Kidney glomerular epithelial cell (primary cell): ENCODE results near the gene SLC8A1.

Source experiments
- DNase-seq: peaks from one replicate; lab custom pipeline; 2025; lab: John Stamatoyannopoulos, UW

Gene SLC8A1

DNA sequence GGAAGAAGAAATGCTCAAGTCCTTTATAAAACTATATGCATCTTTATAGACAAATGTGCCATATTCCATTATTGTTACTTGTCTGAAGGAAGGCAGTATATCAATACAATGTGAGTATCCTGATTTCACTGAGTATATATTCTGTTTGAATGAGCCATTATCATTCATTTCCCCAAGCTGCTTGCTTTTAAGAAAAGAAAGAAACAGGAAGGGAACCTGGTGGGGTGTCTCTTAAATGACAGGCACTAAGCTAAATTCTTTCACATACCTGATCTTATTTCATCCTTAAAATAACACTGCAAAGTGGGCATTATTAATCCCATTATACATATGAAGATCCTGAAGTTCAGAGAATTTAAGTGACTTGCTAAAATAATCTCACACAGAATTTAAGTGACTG, 307.9 kb downstream of the SLC8A1 start:
- DNase-seq, result no peak

DNA sequence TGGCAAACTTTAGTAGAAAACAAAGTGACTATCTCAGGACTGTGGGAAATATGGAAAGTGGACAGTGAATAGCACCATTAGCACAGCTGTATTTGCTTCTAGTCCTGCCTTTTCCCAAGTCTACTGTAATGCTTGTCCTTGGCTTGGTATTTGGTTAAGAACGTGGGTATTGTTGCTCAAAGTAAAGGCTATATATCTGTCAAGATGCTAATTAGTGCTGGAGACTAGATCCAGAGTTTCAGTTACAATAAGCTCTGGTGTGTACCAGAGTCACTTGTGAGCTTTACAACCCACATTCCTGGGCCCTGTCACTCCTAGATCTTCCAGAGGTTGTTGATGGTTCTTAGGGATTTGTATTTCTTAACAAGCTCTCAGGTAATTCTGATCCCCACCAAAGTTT, 313.6 kb downstream of the SLC8A1 start:
- no peak for DNase-seq

DNA sequence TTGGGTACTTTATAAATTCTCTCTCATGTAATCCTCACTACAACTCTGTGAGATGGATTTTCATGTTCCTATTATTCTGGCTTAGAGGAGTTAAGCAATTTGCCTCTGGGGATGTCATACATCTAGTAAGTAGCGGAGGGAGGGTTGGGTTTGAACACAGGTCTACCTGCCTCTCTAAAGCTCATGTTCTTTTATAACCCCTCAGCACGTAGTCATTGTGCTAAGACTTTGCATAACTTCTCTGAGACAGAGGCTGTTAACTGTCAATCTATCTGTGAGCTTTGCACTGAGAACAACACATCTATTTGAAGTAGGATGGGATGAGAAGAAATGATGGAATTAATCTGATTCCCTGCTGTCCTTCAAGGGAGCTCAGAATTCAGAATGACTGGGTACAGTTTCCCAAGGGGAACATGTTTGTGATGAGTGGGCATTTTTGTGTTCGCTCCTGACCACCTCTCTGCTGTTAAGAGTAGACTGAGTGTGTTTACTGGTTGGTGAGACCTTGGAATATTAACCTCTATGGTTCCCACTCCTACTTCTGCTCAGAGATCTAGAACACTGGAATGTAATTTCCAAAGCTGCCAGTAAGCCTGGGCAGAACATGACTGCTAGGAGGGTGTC, 320.7 kb downstream of the SLC8A1 start:
- DNase-seq, result no peak

DNA sequence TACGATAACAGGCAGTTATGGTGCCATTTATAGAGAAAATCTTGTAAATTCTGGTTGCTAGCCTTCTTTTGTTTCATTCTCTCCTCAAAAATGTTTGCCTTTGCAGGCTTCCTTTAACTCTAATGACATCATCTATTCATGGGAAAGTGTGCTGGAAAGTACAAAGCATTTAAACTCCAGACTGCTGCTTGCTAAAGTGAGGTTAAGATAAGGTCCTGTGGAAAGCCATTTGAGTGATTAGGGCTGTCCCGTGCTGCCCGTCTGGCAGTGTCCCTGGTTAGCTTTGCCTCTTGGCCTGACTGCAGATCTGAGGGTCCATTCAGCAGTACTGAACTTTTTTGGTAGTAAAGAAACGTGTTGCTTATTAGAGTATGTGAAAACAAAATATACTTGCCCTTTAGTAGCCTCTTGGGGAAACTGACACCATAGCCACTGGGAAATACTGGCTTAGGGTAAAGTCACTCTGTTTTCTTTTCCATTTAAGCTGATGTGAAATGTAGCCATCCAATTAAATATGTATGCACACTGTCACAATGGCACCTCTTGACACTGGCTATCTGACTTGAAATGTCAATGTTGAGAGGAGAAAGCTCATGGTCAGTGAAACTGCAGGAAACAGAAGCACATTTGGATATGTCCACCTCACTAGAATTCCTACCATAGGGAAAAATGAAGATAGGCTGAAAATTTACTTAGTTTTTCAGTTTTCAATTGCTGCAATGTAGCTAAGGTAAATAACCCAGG, 321.5 kb downstream of the SLC8A1 start:
- no peak for DNase-seq

DNA sequence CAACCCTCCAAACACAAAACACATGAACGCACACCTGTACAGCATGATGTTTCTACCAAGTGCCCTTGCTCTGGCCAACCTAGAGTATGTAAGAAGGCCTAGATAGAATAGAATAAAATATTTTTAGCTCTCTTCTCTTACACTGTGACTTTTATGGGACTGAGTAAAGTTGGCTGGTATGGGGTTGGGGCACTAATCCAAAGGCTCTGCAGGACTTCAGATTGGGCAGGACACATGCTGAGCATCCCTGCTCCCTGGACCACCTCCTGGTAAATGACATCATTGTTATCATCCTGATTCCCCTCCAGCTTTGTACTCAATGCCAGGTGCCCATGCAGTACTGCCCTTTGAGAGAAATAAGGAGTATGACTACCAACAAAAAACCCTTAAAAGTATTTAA, 322.2 kb downstream of the SLC8A1 start:
- no peak for DNase-seq

DNA sequence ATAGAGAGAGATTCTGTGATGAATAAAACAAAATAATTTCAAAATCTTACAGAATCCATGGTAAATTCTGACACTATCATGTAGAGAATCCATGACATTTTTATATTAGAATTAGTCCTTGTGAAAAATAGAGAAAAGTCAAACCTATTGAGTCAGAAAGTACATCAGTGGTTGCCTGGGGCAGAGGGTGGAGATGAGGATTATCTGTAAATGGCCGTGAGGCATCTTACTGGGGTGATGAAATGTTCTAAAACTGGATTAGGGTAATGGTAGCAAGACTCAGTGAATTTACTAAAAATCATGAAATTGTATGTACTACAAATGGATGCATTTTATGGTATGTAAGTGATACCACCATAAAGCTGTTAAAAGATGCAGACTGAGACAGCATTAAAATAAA, 323.1 kb downstream of the SLC8A1 start:
- DNase-seq, result no peak

DNA sequence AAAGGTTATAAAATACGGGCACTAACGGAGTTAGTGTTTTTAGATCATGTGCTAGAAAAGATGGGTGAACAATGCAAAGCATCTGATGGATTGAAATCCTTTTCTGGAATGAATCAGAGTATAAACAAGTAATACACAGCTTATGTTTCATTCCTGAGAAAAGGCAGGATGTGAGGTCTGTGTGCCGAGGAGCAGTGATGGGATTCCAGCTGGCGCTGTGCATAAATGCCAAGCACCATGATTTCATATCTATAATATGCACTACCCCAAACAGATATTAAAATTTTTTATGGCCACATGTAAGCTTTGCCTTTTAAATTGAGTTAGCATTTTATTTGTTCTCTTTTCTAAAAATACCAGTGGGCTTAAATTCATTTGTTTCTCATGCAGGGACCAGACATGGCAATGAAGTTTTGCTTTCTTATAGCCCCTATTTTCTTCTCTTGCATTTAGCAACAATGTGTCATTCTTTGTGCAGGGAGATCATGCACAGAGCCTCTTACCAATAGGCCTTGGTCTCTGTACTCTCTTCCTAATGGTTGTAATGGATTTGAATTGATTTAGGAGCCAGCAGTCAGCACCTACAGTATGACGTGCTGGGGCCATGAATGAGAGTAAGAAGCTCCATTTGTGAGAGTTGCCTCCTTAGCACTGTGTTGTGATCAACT, 323.9 kb downstream of the SLC8A1 start:
- no peak for DNase-seq

DNA sequence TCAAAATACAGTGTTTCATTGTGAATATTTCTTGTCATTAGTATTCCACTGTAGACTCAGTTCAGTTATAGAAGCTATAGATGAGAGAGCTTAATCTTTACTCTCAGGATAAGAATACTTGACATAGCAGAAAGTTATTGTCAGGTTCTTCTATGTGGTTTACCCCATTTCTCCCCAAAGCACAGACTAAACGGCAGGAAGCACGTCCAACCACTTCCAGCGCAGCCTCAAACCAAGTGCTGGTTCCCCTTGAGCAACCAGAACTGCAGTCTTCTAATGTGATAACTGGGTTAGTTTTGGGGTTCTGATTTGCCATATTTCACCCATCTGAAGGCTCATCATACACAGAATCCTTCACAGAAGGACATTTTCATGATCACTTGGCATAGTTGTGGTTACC, 324.7 kb downstream of the SLC8A1 start:
- DNase-seq, result no peak

DNA sequence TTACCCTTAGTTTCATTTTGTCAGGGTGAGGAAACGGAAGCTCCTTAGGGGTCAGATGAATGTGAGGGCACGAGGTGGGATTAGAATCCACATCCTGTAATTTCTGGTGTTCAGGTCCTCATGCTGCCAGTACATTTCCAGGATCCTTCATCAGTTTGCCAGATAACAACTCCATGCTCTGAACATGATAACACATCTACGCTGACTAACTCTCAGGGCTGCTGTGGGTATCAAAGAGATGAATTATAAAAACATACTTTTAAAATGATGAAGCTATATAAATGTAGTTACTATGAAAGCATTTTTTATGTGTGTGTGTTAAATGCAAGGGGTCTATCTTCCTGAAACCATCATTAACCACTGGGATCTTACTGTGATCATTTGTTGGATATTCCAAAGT, 325.9 kb downstream of the SLC8A1 start:
- DNase-seq, result no peak

DNA sequence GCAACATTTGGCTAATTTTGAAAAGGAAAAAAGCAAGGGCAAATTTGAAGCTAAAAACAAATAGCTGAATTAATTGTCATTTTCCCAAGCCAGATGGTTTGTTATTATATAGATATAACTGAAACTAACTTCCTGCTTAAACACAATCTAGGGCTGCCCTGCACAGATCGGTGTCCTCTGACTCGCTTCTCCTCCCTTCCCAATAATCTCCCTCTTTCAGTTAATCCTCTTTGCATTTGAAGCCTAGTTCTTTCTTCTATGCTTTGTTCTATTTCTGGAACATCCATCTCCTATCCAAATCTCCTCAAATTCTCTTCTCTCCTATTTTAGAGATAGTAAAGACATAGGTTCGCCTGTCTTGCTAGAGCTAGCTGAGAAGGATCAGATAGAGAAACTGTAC, 328.1 kb downstream of the SLC8A1 start:
- no peak for DNase-seq

DNA sequence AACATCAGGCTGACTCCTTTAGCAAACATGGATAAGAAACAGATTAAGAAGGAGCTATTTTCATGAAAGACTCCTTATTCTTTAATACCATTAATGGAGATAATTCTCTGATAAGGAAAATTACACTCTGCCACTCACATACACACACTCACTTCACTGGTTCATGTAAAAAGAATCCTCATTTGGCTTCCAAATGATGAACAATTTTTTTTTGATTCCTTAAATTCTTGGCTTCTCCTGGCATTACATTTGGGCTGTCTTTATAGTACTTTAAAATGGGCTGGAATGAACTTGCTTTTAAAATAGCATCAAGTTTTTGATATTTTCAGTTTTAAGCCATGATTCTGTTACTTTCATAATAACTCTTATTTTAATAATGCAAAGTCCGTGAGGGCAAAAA, 328.6 kb downstream of the SLC8A1 start:
- DNase-seq, result no peak

DNA sequence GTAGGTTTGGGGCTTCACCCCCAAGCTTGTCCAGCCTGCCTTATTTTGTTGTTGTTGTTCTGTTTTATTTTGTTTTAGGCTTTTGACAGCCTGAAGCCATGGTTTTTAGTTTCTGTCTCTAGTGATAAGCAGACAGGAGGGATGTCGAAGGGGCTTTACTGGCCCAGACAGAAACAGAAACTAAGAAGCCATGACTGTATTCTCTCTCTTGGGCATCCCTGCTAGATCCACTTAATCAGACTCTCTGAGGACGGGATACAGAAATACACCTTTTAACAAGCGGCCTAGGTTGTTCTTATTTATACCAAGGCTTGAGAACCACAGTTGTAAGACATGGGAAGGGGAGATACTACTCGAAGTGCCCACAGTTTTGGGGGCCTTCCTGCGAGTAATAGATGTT, 330.9 kb downstream of the SLC8A1 start:
- DNase-seq, result no peak

DNA sequence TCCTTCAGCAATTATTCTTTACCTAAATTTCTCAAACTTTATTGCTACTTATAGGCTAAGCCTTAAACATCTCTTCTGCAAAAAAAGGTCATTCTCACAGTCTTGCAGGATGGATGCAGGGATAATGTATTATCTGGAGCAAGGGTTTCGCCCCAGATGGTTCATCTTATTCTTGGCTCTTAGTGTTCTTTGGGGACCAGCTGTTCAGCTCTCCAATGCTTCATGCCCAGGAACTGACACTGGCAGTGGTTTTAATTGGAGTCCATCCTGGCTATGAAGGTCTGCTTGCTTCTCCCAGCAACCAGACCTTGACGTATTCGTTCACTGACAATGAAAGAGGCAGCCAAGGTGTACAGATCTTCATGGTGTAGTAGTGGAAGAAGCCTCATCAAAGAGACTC, 331.9 kb downstream of the SLC8A1 start:
- no peak for DNase-seq

DNA sequence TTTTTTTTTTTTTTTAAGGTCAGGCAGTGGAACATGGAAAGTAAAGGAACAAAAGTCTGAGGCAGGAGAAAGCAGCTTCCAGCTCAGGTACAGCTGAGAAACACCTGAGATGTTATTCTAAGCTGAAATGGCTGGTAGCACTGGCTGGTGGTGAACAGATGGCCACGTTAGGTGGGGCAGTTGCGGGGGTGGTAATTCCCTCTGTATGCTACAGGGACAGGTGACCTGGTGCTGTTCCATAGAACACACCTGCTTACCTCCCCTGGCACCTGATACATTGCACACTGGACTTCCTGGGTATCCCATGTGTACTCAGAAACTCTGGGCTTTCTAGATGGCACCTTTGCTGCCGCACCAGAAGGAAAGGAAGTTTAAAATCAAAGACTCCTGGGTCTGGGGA, 333.3 kb downstream of the SLC8A1 start:
- DNase-seq, result no peak

DNA sequence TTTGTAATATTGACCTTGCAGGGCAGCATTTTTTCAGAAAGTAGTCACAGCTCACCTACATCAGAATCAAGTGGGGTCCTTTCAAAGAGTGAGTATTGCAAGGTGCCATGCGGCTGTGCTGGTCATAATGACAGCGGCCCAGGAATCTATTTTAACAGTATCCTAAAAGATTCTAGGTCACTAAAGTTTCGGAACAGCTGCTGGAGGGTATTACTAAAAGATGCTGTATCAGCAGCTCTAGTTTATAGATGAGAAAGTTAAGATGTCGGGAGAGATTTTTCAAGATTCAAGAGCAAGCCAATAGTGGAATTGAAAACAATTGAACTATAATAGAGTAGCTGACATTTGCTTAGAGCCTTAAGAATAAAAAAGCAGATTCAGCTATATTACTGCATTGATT, 336.0 kb downstream of the SLC8A1 start:
- no peak for DNase-seq

DNA sequence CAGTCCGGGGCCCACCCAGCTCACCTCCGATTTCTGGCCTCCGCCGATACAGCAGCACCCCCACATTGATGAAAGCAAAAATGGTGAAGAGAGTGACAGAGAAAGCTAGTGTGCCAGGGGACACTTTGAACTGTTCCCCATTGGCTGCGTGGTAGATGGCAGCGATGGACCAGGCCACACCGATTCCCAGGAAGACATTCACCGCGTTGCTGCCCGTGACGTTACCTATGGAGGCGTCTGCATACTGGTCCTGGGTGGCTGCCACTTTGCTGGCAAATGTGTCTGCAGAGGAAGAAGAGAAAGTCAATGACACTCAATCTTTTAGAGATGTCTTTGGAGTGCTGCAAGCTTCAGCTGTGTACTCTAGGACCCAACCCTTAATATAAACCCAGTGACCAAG, 336.5 kb downstream of the SLC8A1 start:
- DNase-seq, result no peak

DNA sequence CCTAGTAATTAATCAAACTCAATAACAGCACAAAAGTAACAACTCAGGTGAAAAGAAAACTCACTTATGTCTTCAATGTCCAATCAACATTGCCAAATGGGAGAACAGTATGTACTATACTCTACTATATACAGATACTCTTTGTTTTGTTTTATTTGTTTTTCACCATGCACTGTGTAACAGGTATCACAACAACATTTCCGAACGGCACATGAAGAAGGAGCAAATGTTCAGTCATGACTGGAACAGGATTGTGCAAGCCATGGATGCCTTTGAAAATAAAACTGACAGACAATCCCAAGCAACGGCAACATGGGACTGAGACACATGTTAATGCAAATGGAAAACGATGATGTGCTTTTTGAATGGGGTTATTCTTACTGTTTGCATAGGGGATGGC, 337.9 kb downstream of the SLC8A1 start:
- no peak for DNase-seq

DNA sequence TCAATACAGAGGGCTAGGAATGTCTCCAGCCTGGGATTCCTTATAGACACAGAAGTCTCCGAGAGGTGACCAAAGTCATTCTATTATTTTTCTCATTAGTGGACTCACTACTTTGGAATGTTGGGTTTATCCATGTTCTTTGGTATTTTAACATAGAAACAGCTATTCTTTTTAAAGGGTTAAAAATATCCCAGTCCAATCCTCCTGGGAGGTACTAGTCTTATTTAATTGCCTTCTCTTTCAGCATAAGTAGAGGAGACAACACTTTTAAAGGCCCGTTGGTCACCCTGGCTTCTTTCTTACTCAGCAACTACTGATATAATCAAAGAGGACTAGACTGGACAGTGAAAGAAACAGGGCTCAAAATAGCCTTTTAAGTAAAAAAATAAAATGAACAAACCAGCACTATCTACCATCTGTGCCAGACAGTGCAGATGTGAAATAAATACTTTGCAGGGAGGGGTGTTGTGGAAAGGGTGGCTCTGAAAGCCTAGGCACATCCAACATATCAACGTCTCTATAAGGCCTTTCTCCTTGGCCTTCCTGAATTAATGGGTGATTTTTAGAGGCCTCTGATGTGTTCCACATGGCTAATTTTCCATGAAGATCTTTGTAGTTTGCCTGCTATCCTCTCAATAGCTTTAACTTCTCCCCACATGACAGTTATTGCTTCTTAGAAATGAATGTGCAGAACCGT, 338.5 kb downstream of the SLC8A1 start:
- DNase-seq, result no peak

DNA sequence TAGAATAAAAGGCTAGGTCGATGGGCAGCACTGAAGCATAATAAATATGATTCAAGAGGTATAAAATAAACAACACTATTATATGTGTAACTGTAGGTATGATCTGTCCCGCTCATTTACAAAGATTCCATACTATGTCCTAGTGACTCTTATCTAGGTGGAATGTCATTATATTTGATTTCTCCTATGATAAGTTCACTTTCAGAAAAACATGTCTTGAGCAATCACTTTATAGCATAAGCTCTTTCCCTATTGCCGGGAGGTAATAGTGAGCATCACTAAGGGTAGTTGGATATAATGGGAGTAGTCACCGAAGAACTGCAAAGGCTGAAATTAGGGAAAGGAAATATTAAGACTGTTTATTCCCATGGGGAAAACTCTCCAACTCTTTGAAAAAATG, 342.5 kb downstream of the SLC8A1 start:
- DNase-seq, result no peak

DNA sequence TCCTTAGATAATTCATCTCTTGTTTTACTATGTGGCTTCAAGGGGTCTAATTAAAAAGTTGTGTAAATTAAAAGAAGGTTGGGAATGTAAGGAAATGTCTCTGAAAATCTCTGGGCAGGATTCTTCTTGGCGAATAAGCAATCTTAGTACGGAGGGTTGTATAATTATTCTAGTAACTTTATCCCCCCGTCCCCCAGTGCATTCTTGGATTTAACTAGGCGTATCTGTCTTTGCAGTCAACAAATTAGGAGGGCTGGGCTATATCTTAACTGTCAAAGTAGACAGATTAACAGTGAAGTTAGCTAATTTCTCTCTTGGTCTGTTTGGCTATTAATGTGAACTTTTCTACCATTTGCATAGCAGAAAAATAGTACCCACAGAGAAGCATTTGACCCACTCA, 343.0 kb downstream of the SLC8A1 start:
- no peak for DNase-seq

DNA sequence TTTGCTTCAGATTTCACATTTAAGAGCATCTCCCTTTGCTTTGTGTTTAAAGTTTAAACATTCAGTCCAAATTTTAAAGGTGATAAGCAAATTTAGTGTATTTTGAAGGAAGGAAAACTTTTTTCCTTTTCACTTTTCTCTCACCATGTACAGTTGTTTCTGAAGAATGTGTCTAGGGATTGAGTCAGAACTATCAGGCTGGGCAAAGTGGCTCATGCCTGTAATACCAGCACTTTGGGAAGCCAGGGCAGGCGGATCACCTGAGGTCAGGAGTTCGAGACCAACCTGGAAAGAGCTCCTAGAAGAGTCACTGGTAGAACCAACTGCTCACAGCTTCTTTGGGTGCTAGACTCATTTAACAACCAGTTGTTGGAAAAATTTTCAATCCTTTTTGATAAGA, 345.8 kb downstream of the SLC8A1 start:
- no peak for DNase-seq

DNA sequence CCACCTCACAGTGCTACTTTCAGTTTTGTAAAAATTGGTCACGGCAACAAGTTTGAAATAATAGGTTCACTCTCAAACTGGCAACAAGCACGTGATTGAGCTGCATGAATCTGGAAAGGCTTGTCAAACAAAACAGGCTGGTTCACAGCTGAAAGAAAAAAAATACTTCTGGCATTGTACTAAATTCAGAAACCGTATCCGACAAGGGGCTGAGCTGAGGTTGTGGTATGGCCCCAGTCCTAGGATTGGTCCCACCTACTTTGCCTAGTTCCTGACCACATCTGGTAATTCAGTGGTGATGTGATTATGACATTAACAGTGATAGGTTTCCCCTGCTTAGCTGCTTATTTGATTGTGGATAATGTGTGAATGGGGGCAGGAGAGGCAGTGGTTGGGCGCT, 346.3 kb downstream of the SLC8A1 start:
- DNase-seq, result no peak

DNA sequence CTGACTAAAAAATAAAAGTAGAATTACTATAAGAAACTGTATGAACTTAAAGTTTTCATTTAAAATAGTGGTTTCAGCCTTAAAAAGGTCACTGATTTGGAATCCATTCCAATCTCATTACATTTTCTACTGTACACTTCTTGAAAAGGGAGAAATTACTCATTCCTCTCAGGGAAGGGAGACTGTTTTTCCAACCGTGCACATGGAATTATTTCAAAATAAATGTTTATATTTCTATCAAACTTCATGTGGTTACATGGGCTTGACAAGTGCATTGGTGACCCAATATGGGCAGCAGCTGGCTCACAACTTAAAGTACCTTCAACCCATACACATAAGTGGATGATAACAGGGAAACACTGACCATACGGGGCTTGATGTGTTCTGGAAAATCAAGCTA, 348.3 kb downstream of the SLC8A1 start:
- peak; percentile 84 for DNase-seq
